Head of caudate nucleus (tissue), 42 donors: ENCODE measurements around the gene ESYT2.
"Not testable (repeated sequence)": the region's sequence is repeated elsewhere in the genome, so short reads cannot be mapped to it uniquely, and the experiment has no call there.

ENCODE experiments used
- DNase-seq, 42 donors: peaks; one replicate each; pipeline versions ENCODE4 v3.0.0 to v3.0.0-alpha.2; 2020 to 2021; ENCODE audit warnings: mixed read lengths in 7 of 42
- intact Hi-C: fragments of 100-400 bp; cut with DNase I; formaldehyde crosslinking; loops from one replicate; pipeline ENCODE4 v1.15.0; 2022

The ESYT2 gene

GRCh38 chr7:158722574-158723237 lies 106.6 kb downstream of the ESYT2 start:
- intact Hi-C loops: no loop called here

GRCh38 chr7:158720112-158720511 lies 109.2 kb downstream of the ESYT2 start:
- peak in 1 of 42 donors; percentile 20 for DNase-seq
- intact Hi-C loops: no loop called here

More at GRCh38 chr7:158722574-158723237, 106.6 kb downstream of the ESYT2 start:
- no peak for DNase-seq

GRCh38 chr7:158716802-158717201 lies 112.5 kb downstream of the ESYT2 start:
- peak in 1 of 42 donors; percentile 16 for DNase-seq
- intact Hi-C loops: no loop called here

- peak in 2 of 42 donors; percentile 22 to 35 for DNase-seq
- intact Hi-C loops: no loop called here
These were observed 118.6 kb downstream of the ESYT2 start for GRCh38 chr7:158710651-158711102.

GRCh38 chr7:158707610-158708009 lies 121.7 kb downstream of the ESYT2 start:
- intact Hi-C loops: loop anchor here (10.0 kb wide), 1 partner anchor 147 kb away; the partner anchor contains the start of gene DYNC2I1
- DNase-seq: peak in 2 of 42 donors; percentile 28 to 36

- DNase-seq: peak in 2 of 42 donors; percentile 32 to 36
- intact Hi-C loops: loop anchor here (10.0 kb wide), 1 partner anchor 148 kb away; the partner anchor contains the start of gene DYNC2I1
These were observed 122.4 kb downstream of the ESYT2 start for GRCh38 chr7:158706710-158707590.

GRCh38 chr7:158706273-158706704 lies 123.0 kb downstream of the ESYT2 start:
- intact Hi-C loops: loop anchor here (10.0 kb wide), 1 partner anchor 149 kb away; the partner anchor contains the start of gene DYNC2I1
- peak in 1 of 42 donors; percentile 33 for DNase-seq

GRCh38 chr7:158705234-158705850 lies 124.0 kb downstream of the ESYT2 start:
- DNase-seq: peak in 5 of 42 donors; percentile 16 to 45 (median 38)
- intact Hi-C loops: loop anchor here (2.0 to 10.0 kb wide), 2 partner anchors 123 to 149 kb away; partner anchors contain the start of genes DYNC2I1 and ESYT2

GRCh38 chr7:158704524-158705233 lies 124.6 kb downstream of the ESYT2 start, which contains the start of gene NCAPG2:
NCAPG2 (minus strand) TSS chr7:158704804; CDS start chr7:158701899, 2,905 bp downstream.
- DNase-seq: peak; percentile 93 to 99 (median 98)
- intact Hi-C loops: loop anchor here (2.0 to 10.0 kb wide), 2 partner anchors 124 to 150 kb away; partner anchors contain the start of genes DYNC2I1 and ESYT2

GRCh38 chr7:158703679-158704523 lies 125.4 kb downstream of the ESYT2 start:
- intact Hi-C loops: loop anchor here (2.0 to 10.0 kb wide), 2 partner anchors 125 to 151 kb away; partner anchors contain the start of genes DYNC2I1 and ESYT2
- peak in 3 of 42 donors; percentile 13 to 32 (median 16) for DNase-seq

GRCh38 chr7:158702944-158703343 lies 126.4 kb downstream of the ESYT2 start:
- DNase-seq: no peak
- intact Hi-C loops: loop anchor here (10.0 kb wide), 1 partner anchor 152 kb away; the partner anchor contains the start of gene DYNC2I1

- intact Hi-C loops: loop anchor here (10.0 kb wide), 1 partner anchor 153 kb away; the partner anchor contains the start of gene DYNC2I1
- no peak for DNase-seq
These were observed 127.1 kb downstream of the ESYT2 start for GRCh38 chr7:158702196-158702595.

GRCh38 chr7:158700008-158700407 lies 129.3 kb downstream of the ESYT2 start:
- DNase-seq: no peak
- intact Hi-C loops: loop anchor here (10.0 kb wide), 1 partner anchor 155 kb away; the partner anchor contains the start of gene DYNC2I1

- no peak for DNase-seq
- intact Hi-C loops: loop anchor here (5.0 kb wide), 1 partner anchor 278 kb away; no protein-coding TSS in a partner anchor
These were observed 130.0 kb downstream of the ESYT2 start for GRCh38 chr7:158699341-158699740.

GRCh38 chr7:158698657-158699195 lies 130.6 kb downstream of the ESYT2 start:
- DNase-seq: no peak
- intact Hi-C loops: loop anchor here (5.0 kb wide), 1 partner anchor 279 kb away; no protein-coding TSS in a partner anchor

- intact Hi-C loops: loop anchor here (5.0 kb wide), 1 partner anchor 280 kb away; no protein-coding TSS in a partner anchor
- DNase-seq: not testable (repeated sequence)
These were observed 131.7 kb downstream of the ESYT2 start for GRCh38 chr7:158697597-158697996.
